ENCODE data around the gene NCOA1. TPM values are rescaled to one million over a fixed set of nuclear protein-coding genes. Genes with fewer than 3 reads are reported as not detected.

Gene NCOA1
- total RNA-seq, 2 experiments from 2014 or later: 35.5 to 40.6 TPM

GRCh38 chr2:24613154-24613814, 122.2 kb downstream of the NCOA1 start:
- Mint-ChIP-seq H3K9me3 (peaks cover 14% of the 10 kb centered on the region), H3K4me1 (ENCODE audit: low read depth) (peaks cover 19% of the 10 kb centered on the region), H3K4me3 (no peak overlapping the region), H3K27me3 (no peaks in the 10 kb centered on the region), H3K36me3 (ENCODE audit: low read depth) (peaks cover 43% of the 10 kb centered on the region), H3K27ac (peak overlapping the region; percentile 21)
- no peak for TF ChIP-seq CTCF (IDR thresholded peaks at IDR 0.05)
- Histone ChIP-seq H3K9me3 (ENCODE audit: control insufficient read depth in 1 of 2, insufficient read depth in 1 of 2, low read length in 2 of 2) (peaks cover 0 to 12% of the 10 kb centered on the region in 2 experiments), H3K36me3 (ENCODE audit: insufficient read depth, low read length) (no peaks in the 10 kb centered on the region), H3K27ac (ENCODE audit: low read depth in 1 of 2, low read length in 2 of 2) (no peak overlapping the region), H3K4me3 (ENCODE audit: low read length) (no peak overlapping the region), H3K4me1 (ENCODE audit: insufficient read depth, low read length) (peaks cover 7% of the 10 kb centered on the region), H3K27me3 (ENCODE audit: control insufficient read depth in 1 of 2, insufficient read depth in 2 of 2, low read length in 2 of 2) (no peaks in the 10 kb centered on the region)
- peak in 4 of 14 experiments; percentile 4 to 65 (median 40) for DNase-seq
- intact Hi-C loops (cut with DNase I, micrococcal nuclease): no loop called here
- POLR2A ChIA-PET: no interaction called here
- CTCF ChIA-PET: no interaction called here
- peak; percentile 52 for ATAC-seq (ENCODE audit: poor library complexity)

- H3K36me3 Mint-ChIP-seq (ENCODE audit: low read depth): peaks cover 17% of the 10 kb centered on the region
- peaks cover 25% of the 10 kb centered on the region for H3K4me1 Mint-ChIP-seq (ENCODE audit: low read depth)
- Histone ChIP-seq H3K27ac (ENCODE audit: low read depth in 1 of 2, low read length in 2 of 2) (no peak overlapping the region), H3K9me3 (ENCODE audit: control insufficient read depth in 1 of 2, insufficient read depth in 1 of 2, low read length in 2 of 2) (peaks cover 0 to 7% of the 10 kb centered on the region in 2 experiments), H3K4me1 (ENCODE audit: insufficient read depth, low read length) (peaks cover 7% of the 10 kb centered on the region), H3K27me3 (ENCODE audit: control insufficient read depth in 1 of 2, insufficient read depth in 2 of 2, low read length in 2 of 2) (no peaks in the 10 kb centered on the region), H3K4me3 (ENCODE audit: low read length) (no peak overlapping the region), H3K36me3 (ENCODE audit: insufficient read depth, low read length) (no peaks in the 10 kb centered on the region)
- CTCF ChIA-PET: no interaction called here
- H3K27ac Mint-ChIP-seq: no peak overlapping the region
- no peaks in the 10 kb centered on the region for H3K27me3 Mint-ChIP-seq
- no peak for ATAC-seq (ENCODE audit: poor library complexity)
- intact Hi-C loops (cut with DNase I, micrococcal nuclease): no loop called here
- no peak for TF ChIP-seq CTCF (IDR thresholded peaks at IDR 0.05)
- POLR2A ChIA-PET: no interaction called here
- H3K9me3 Mint-ChIP-seq: peaks cover 8% of the 10 kb centered on the region
- H3K4me3 Mint-ChIP-seq: no peak overlapping the region
- DNase-seq: no peak
These were observed 125.6 kb downstream of the NCOA1 start for GRCh38 chr2:24616616-24617015.

GRCh38 chr2:24617424-24617823, 126.4 kb downstream of the NCOA1 start:
- no peaks in the 10 kb centered on the region for H3K27me3 ChIP-seq (ENCODE audit: control insufficient read depth in 1 of 2, insufficient read depth in 2 of 2, low read length in 2 of 2)
- no peaks in the 10 kb centered on the region for H3K9me3 ChIP-seq (ENCODE audit: control insufficient read depth in 1 of 2, insufficient read depth in 1 of 2, low read length in 2 of 2)
- H3K4me3 Mint-ChIP-seq: no peak overlapping the region
- H3K4me3 ChIP-seq (ENCODE audit: low read length): no peak overlapping the region
- H3K27me3 Mint-ChIP-seq: no peaks in the 10 kb centered on the region
- no peak overlapping the region for H3K27ac ChIP-seq (ENCODE audit: low read depth in 1 of 2, low read length in 2 of 2)
- no peak for DNase-seq
- H3K4me1 ChIP-seq (ENCODE audit: insufficient read depth, low read length): peaks cover 7% of the 10 kb centered on the region
- CTCF ChIA-PET: no interaction called here
- TF ChIP-seq CTCF (IDR thresholded peaks at IDR 0.05): no peak
- H3K4me1 Mint-ChIP-seq (ENCODE audit: low read depth): peaks cover 33% of the 10 kb centered on the region
- no peaks in the 10 kb centered on the region for H3K36me3 ChIP-seq (ENCODE audit: insufficient read depth, low read length)
- H3K9me3 Mint-ChIP-seq: peaks cover 2% of the 10 kb centered on the region
- ATAC-seq (ENCODE audit: poor library complexity): no peak
- intact Hi-C loops (cut with DNase I, micrococcal nuclease): no loop called here
- POLR2A ChIA-PET: no interaction called here
- no peak overlapping the region for H3K27ac Mint-ChIP-seq
- H3K36me3 Mint-ChIP-seq (ENCODE audit: low read depth): peaks cover 9% of the 10 kb centered on the region

Data from CD4-positive, alpha-beta T cell (primary cell).